CD14-positive monocyte (primary cell): ENCODE data around the gene OAS2. TPM values are rescaled to one million over a fixed set of nuclear protein-coding genes. Genes with fewer than 3 reads are reported as not detected.

ENCODE experiments used
- DNase-seq, 3 donors: peaks; one replicate each; pipeline ENCODE4 v3.0.0-alpha.2; 2011 to 2022
- H2AFZ ChIP-seq: 2 replicates; pipeline ENCODE4 v1.6.0; 2012; ENCODE audit warnings: mild to moderate bottlenecking, low read depth, low read length, inconsistent platforms; ENCODE audit not compliant: insufficient read depth, poor library complexity, severe bottlenecking
- H3K27ac ChIP-seq, 2 donors: 1 replicate in 1 of 2; 2 replicates in 1 of 2; pipeline ENCODE4 v1.5.1; 2012 to 2013; ENCODE audit warnings: low read length in 2 of 2, control low read depth in 1 of 2, inconsistent platforms in 1 of 2, low read depth in 1 of 2, mild to moderate bottlenecking in 1 of 2
- H3K27me3 ChIP-seq, 2 donors: one replicate each; pipeline versions ENCODE4 v1.6.0 to v1.6.1; 2011 to 2013; ENCODE audit warnings: low read length in 2 of 2; ENCODE audit not compliant: control insufficient read depth in 2 of 2, insufficient read depth in 2 of 2
- H3K36me3 ChIP-seq, 2 donors: replicated peaks in 1 of 2; 1 replicate in 1 of 2; 2 replicates in 1 of 2; pipeline versions ENCODE4 v1.5.1 to v1.6.1; 2012 to 2013; ENCODE audit warnings: low read length in 2 of 2, control low read depth in 1 of 2, inconsistent platforms in 1 of 2, mild to moderate bottlenecking in 1 of 2; ENCODE audit not compliant: insufficient read depth in 2 of 2, control insufficient read depth in 1 of 2
- H3K4me1 ChIP-seq, 2 donors: 1 replicate in 1 of 2; 2 replicates in 1 of 2; pipeline versions ENCODE4 v1.5.1 to v1.6.1; 2012 to 2013; ENCODE audit warnings: low read length in 2 of 2, control low read depth in 1 of 2, inconsistent platforms in 1 of 2, mild to moderate bottlenecking in 1 of 2, moderate library complexity in 1 of 2; ENCODE audit not compliant: insufficient read depth in 2 of 2, control insufficient read depth in 1 of 2
- H3K4me2 ChIP-seq: replicated peaks from 2 replicates; pipeline ENCODE3; 2012; ENCODE audit warnings: low read length, moderate library complexity, mild to moderate bottlenecking; ENCODE audit not compliant: poor library complexity, severe bottlenecking; ENCODE audit errors: extremely low read depth
- H3K4me3 ChIP-seq, 3 experiments: fragments of 200-600 bp in 1 of 3; sonication (generic) in 1 of 3; replicated peaks in 1 of 3; 1 replicate in 2 of 3; 2 replicates in 1 of 3; pipeline ENCODE4 v1.5.1; 2011 to 2013; ENCODE audit warnings: low read length in 3 of 3, mild to moderate bottlenecking in 3 of 3, control low read depth in 2 of 3, low read depth in 2 of 3, inconsistent platforms in 1 of 3, moderate library complexity in 1 of 3
- H3K79me2 ChIP-seq: 2 replicates; pipeline ENCODE4 v1.6.0; 2012; ENCODE audit warnings: mild to moderate bottlenecking, control low read depth, inconsistent platforms, low read length, moderate library complexity; ENCODE audit not compliant: insufficient read depth
- H3K9ac ChIP-seq: 2 replicates; pipeline ENCODE4 v1.6.0; 2017; ENCODE audit warnings: low read length, mild to moderate bottlenecking; ENCODE audit not compliant: insufficient read depth, poor library complexity, severe bottlenecking
- H3K9me3 ChIP-seq, 2 donors: replicated peaks in 1 of 2; 1 replicate in 1 of 2; 2 replicates in 1 of 2; pipeline versions ENCODE4 v1.5.1 to v1.6.1; 2012 to 2013; ENCODE audit warnings: low read length in 2 of 2, control low read depth in 1 of 2; ENCODE audit not compliant: control insufficient read depth in 1 of 2, insufficient read depth in 1 of 2
- H4K20me1 ChIP-seq: 2 replicates; pipeline ENCODE4 v1.6.0; 2012; ENCODE audit warnings: mild to moderate bottlenecking, low read length, control low read depth, moderate library complexity; ENCODE audit not compliant: insufficient read depth
- H3K27ac Mint-ChIP-seq, 7 donors: one replicate each; pipeline ENCODE4 v1.8.0; 2020; ENCODE audit warnings: mild to moderate bottlenecking in 7 of 7, mixed read lengths in 7 of 7, moderate library complexity in 6 of 7, inconsistent platforms in 2 of 7
- H3K27me3 Mint-ChIP-seq, 3 donors: one replicate each; pipeline ENCODE4 v1.8.0; 2021 to 2022; ENCODE audit warnings: low read depth in 3 of 3, mild to moderate bottlenecking in 3 of 3, mixed read lengths in 3 of 3, moderate library complexity in 3 of 3, inconsistent platforms in 1 of 3
- H3K36me3 Mint-ChIP-seq, 2 donors: one replicate each; pipeline ENCODE4 v1.8.0; 2020; ENCODE audit warnings: mixed read lengths in 2 of 2, inconsistent platforms in 1 of 2, mild to moderate bottlenecking in 1 of 2
- H3K4me1 Mint-ChIP-seq: one replicate; pipeline ENCODE4 v1.8.0; 2020; ENCODE audit warnings: mild to moderate bottlenecking, mixed read lengths
- H3K4me3 Mint-ChIP-seq, 2 donors: one replicate each; pipeline ENCODE4 v1.8.0; 2020; ENCODE audit warnings: mild to moderate bottlenecking in 2 of 2, mixed read lengths in 2 of 2, moderate library complexity in 1 of 2
- H3K9me3 Mint-ChIP-seq, 7 donors: one replicate each; pipeline ENCODE4 v1.8.0; 2020 to 2022; ENCODE audit warnings: mixed read lengths in 7 of 7, mild to moderate bottlenecking in 6 of 7, moderate library complexity in 6 of 7, inconsistent platforms in 2 of 7
- WGBS: methylation state at CpG from one replicate; pipeline ENCODE4 v1.1.5; 2013; ENCODE audit warnings: missing lambda C conversion rate; ENCODE audit not compliant: insufficient coverage; 5-methylcytosine and 5-hydroxymethylcytosine counted together
- intact Hi-C, 2 donors: fragments of 100-400 bp; cut with micrococcal nuclease; formaldehyde crosslinking; loops; one replicate each; pipeline versions ENCODE4 v1.15.0 to v1.15.1; 2023
- polyA plus RNA-seq, 3 donors: library from polyadenylated mRNA; depleted of rRNA in 1 of 3; unstranded in 2 of 3; stranded (reverse) in 1 of 3; fragments of 300-500 nt in 2 of 3; fragments of >200 nt in 1 of 3; fragmentation: Illumina TruSeq in 2 of 3; gene quantifications; 1 replicate in 2 of 3; 2 replicates in 1 of 3; pipeline ENCODE4 v1.2.3, GENCODE V29; 2012 to 2021
- TF ChIP-seq, protein P1 (sequence below): fragments of 200-600 bp; IDR thresholded peaks from one replicate; pipeline ENCODE4 v1.8.0; 2022; ENCODE audit warnings: antibody characterized with exemption, mild to moderate bottlenecking

OAS2 gene
- polyA plus RNA-seq, 3 donors = 27.7 to 55.9 (median 40.1) TPM

DNA sequence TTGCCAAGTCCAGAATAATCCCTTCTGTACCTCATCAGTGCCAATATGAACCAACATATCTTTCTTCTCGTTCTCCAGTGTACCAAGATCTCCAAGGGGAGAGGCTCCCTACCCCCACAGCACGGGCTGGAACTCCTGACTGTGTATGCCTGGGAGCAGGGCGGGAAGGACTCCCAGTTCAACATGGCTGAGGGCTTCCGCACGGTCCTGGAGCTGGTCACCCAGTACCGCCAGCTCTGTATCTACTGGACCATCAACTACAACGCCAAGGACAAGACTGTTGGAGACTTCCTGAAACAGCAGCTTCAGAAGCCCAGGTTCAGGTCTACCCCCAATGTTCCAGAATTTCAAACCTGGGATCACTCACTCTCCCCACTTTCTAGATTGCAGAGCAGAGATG lies 10.5 kb upstream of the OAS2 start:
- Histone ChIP-seq H4K20me1 (no peaks in the 10 kb centered on the region), H3K27me3 (no peaks in the 10 kb centered on the region), H3K79me2 (no peaks in the 10 kb centered on the region), H3K4me1 (no peaks in the 10 kb centered on the region), H3K4me3 (no peak overlapping the region), H2AFZ (no peak overlapping the region), H3K4me2 (no peak overlapping the region), H3K27ac (no peak overlapping the region), H3K9me3 (no peaks in the 10 kb centered on the region), H3K9ac (no peak overlapping the region), H3K36me3 (peaks cover 68 to 81% of the 10 kb centered on the region in 2 donors)
- no peak for DNase-seq
- no peak overlapping the region for H3K4me3 Mint-ChIP-seq
- H3K9me3 Mint-ChIP-seq = no peaks in the 10 kb centered on the region
- TF ChIP-seq, protein P1, sequence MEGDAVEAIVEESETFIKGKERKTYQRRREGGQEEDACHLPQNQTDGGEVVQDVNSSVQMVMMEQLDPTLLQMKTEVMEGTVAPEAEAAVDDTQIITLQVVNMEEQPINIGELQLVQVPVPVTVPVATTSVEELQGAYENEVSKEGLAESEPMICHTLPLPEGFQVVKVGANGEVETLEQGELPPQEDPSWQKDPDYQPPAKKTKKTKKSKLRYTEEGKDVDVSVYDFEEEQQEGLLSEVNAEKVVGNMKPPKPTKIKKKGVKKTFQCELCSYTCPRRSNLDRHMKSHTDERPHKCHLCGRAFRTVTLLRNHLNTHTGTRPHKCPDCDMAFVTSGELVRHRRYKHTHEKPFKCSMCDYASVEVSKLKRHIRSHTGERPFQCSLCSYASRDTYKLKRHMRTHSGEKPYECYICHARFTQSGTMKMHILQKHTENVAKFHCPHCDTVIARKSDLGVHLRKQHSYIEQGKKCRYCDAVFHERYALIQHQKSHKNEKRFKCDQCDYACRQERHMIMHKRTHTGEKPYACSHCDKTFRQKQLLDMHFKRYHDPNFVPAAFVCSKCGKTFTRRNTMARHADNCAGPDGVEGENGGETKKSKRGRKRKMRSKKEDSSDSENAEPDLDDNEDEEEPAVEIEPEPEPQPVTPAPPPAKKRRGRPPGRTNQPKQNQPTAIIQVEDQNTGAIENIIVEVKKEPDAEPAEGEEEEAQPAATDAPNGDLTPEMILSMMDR = no peak
- intact Hi-C loops = no loop called here
- WGBS = 97% methylated on average over 7 of the region's 7 CpGs
- H3K36me3 Mint-ChIP-seq = peaks cover 74 to 77% of the 10 kb centered on the region in 2 donors
- peaks cover 9% of the 10 kb centered on the region for H3K4me1 Mint-ChIP-seq
- H3K27me3 Mint-ChIP-seq = peaks cover 0 to 5% (median 0%) of the 10 kb centered on the region in 3 donors
- H3K27ac Mint-ChIP-seq = no peak overlapping the region

GRCh38 chr12:112969547-112970306 lies 8.6 kb upstream of the OAS2 start:
- Histone ChIP-seq H3K4me3 (no peak overlapping the region), H3K4me1 (peaks cover 5 to 7% of the 10 kb centered on the region in 2 donors), H3K9ac (no peak overlapping the region), H3K79me2 (no peaks in the 10 kb centered on the region), H2AFZ (no peak overlapping the region), H4K20me1 (no peaks in the 10 kb centered on the region), H3K36me3 (peaks cover 51 to 63% of the 10 kb centered on the region in 2 donors), H3K27ac (no peak overlapping the region), H3K27me3 (no peaks in the 10 kb centered on the region), H3K4me2 (no peak overlapping the region), H3K9me3 (no peaks in the 10 kb centered on the region)
- Mint-ChIP-seq H3K27ac (peak overlapping the region in 1 of 7 donors; percentile 11), H3K36me3 (peaks cover 55 to 59% of the 10 kb centered on the region in 2 donors), H3K4me1 (peaks cover 16% of the 10 kb centered on the region), H3K27me3 (peaks cover 0 to 5% (median 0%) of the 10 kb centered on the region in 3 donors), H3K9me3 (no peaks in the 10 kb centered on the region), H3K4me3 (no peak overlapping the region)
- WGBS = 98% methylated on average over 5 of the region's 8 CpGs
- DNase-seq = no peak
- TF ChIP-seq, protein P1 = no peak
- intact Hi-C loops = no loop called here
